Stimulated activated CD4-positive, alpha-beta T cell treated with anti-CD3 and anti-CD28 coated beads, Interleukin-2, amount 100 ng/mL, for 4 hours (primary cell): ENCODE results near the gene SLC25A25.
A peak's percentile ranks its signal among the peaks of the same experiment; 100 is the strongest.
"Not testable (repeated sequence)": the region's sequence is repeated elsewhere in the genome, so short reads cannot be mapped to it uniquely, and the experiment has no call there.

Experiments
- DNase-seq: peaks from one replicate; pipeline ENCODE4 v3.0.0-alpha.2; 2020; ENCODE audit warnings: low read depth

The SLC25A25 gene

GRCh38 chr9:128109050-128109709, 41.1 kb downstream of the SLC25A25 start:
- no peak for DNase-seq

- not testable (repeated sequence) for DNase-seq
Measured at GRCh38 chr9:128111726-128112125, 43.7 kb downstream of the SLC25A25 start.

DNA sequence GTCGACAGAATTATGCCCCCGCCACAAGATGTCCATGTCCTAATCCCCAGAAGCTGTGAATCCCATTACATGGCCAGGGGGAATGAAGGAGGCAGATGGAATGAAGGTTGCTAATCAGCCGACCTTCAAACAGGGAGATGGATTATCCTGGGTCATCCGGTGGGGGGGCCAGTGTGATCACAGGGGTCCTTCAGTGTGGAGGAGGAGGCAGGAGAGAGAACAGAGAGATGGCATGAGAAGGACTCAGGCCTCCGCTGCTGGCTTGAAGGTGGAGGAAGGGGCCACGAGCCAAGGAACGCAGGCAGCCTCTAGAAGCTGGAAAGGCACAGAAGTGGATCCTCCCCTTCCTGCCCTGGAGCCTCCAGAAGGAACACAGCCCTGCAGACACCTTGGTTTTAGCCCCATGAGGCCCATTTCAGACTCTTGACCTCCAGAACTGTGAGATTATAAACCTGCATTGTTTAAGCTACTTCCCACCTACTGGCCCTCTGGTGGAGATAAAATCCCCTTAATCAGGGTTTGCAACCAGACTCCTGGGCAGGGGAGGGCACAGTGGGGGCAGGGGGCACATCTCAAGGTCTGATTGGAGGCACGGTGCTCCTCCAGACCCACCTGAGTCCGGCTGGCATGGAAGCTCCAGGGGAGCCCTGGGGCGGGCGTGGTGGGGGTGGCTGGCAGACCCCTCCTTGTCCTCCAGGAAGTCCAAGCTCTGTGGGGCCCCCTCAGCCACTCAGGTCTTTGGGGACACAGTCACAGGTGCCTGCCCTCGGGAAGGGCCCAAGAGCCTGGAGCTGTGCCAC, 45.7 kb downstream of the SLC25A25 start:
- no peak for DNase-seq

- DNase-seq, result no peak
Measured at GRCh38 chr9:128114326-128115186, 46.5 kb downstream of the SLC25A25 start.

DNA sequence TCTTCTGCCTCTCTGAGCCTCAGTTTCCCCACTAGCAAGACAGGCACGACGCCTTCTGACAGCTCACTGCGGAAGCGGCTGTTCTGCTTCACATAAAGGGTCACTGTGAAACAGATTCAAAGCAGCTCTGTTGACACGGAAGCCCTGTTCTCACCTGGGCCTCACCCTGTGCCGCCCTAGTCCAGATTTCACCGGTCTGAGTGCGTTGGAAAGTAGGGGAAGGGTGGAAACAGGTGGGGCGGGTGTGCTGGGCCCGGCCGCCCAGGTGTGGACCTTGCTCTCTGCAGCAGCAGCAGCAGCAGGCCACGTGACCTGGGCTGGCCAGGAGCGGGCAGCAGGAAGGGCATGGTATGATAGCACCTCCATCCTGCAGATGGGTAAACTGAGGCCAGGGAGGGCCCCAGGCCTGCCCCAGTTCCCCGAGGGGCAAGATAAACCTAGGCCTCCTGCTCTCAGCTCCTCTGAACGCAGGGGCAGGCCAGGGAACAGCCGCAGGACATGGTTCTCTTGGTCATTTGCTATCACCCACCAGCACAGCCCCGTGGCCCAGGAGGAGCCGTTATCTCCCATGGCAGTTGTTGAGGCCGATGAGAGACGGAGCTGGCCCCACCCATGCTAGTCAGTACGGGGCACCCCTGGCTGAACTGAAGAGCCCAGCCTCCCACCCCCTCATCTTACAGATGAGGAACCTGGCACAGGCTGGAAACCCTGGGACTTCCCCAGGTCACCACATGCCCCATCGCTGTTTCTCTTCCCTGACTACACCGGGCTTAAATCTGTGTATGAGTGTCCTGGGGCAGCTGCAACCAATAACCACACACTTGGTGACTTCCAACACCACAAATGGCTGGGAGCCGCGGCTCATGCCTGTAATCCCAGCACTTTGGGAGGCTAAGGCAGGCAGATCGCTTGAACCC, 47.4 kb downstream of the SLC25A25 start:
- DNase-seq, result no peak

GRCh38 chr9:128116104-128117083, 48.4 kb downstream of the SLC25A25 start:
- DNase-seq, result no peak

DNA sequence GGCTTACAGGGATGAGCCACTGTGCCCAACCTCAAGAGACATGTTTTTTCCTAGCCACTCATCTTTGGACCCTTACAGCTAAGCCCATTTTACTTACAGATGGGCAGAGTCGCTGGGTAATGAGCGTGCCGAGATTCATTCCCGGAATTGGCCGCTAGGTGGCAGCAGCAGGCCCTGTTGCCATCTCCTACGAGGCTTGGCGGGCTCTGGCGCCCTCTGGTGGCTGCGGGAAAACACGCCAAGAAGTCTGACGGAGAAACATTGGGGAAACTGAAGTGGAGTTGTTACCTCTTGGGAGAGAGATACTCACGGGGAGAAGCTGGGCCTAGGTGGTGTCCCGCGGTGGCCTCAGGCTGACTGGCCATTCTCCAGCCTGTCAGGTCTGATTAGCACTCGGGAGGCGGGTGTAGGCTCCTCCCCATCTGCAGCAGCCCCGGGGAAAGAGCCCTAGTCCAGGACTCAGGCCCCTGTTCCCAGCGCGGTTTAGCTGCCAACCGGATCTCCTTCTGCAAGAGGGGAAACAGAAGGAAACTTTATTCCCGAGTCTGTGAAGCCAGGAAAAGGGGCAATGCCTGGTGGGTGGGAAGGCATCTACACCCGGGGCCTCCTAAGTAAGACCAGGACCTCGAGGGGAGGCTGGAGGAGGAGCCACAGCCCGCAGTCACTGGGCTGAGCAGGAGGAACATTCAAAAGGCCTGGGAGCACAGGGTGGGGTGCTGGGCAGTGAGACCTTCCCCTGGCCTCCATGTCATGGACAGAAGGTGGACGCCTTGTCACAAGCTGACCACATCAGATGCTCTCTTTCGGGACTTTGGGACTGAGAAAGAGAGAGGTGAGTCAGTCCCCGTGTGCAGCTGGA, 49.8 kb downstream of the SLC25A25 start:
- peak; percentile 93 for DNase-seq

- DNase-seq, result no peak
Measured at GRCh38 chr9:128118472-128118857, 50.4 kb downstream of the SLC25A25 start.

DNA sequence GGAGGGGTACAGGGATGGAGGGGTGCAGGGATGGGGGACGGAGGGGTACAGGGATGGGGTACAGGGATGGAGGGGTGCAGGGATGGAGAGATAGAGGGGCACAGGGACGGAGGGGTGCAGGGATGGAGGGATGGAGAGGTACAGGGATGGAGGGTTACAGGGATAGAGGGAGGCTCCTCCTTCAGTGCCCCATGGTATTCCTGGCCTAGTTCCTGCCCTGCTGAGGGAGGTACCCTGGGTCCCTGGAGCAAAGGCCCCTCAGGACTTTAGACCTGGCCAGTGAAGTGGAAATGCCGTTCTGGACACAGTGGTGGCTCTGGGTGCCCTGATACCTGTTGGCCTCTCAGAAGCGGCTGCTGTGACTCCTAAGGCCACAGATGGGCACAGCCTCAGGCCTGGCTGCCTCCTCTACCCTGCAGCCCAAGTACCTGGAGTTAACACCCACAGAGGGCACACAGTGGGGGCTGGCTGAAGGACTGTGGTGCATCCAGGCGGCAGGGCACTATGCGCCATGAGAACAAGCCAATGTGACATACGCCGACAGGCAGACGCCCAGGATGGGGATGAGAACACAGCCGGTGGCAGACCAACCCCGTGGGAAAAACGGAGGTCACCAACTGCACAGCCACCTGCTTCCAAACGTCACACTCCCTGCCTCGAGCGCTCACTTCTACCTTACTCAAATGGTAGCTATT, 51.1 kb downstream of the SLC25A25 start:
- DNase-seq, result no peak

GRCh38 chr9:128120061-128120740, 52.2 kb downstream of the SLC25A25 start:
- DNase-seq, result no peak

- DNase-seq, result no peak
Measured at GRCh38 chr9:128120741-128121465, 52.9 kb downstream of the SLC25A25 start.

DNA sequence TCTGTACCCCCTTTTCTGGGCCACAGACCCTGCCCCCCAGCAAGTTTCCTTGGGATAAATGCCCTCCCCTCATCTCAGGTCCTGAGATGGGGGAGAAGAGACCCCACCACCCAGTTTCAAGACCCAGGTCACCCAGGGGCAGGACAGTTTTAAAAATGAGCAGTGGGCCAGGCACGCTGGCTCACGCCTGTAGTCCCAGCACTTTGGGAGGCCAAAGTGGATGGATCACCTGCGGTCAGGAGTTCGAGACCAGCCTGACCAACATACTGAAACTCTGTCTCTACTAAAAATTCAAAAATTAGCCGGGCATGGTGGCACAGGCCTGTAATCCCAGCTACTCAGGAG, 53.4 kb downstream of the SLC25A25 start:
- no peak for DNase-seq

DNA sequence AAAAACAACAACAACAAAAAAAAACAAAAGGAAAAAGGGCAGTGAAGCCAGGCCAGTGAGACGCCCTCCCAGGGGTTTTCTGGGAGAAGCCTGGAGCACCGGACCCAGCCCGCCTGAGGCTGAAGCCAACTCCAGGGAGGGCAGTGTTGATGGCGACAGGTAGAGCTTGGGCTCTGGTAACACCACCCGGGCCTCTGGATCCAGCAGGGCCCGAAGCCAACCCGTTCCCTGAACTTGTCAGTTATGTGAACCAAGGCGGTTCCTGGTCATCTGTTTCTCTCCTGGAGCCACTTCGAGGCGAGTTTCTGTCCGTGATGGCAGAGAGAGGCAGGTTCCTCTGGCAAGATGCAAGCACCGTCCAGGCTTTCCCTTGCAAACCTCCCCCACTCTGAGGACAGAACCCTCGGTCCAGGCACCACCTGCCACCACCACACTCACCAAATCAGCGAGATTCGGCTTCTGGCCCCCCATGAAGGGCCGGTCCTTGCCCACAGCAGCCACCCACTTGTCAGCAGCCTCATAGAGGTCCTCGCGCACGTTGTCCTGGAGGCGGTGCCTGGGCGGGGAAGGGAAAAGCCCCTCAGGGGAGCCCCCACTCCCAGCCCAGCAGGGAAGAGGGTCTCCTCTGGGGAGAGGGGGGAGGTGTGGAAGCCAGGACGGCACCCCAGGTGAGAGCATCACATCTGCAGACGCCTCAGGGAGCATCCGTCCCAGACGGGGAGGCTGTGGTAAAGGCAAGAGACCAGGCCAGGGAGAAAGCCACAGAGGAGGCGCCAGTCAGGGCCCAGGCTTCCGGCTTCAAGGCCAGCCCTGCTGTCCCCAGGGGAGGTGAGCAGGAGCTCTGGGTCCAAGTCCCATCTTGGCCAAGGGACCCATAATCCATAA, 54.1 kb downstream of the SLC25A25 start:
- no peak for DNase-seq

DNA sequence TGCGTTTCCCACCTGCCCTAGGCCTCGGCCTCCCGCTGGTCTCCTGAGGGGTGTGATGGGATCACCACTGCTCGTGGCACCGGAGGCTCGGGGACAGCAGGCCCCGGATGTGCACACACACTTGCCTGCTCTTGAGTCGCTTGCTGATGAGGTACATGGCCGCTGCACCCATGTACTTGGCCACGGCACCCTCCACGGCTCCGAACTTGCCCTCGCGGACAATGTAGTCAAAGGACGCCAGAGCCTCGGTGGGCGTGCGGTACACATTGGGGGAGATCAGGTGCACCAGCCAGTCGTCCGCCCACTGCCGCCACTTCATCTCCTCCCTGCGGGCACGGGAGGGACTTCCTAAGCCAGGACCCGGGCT, 54.8 kb downstream of the SLC25A25 start:
- DNase-seq, result no peak

GRCh38 chr9:128123451-128124080, 55.5 kb downstream of the SLC25A25 start:
- DNase-seq, result no peak

- no peak for DNase-seq
Measured at GRCh38 chr9:128124451-128124850, 56.4 kb downstream of the SLC25A25 start.
